Kidney epithelial cell (primary cell): Measurements from ENCODE around the gene MGAT3. TPM values are rescaled to one million over a fixed set of nuclear protein-coding genes. Genes with fewer than 3 reads are reported as not detected.

ENCODE experiments used
- DNase-seq: peaks from one replicate; pipeline ENCODE4 v3.0.0-alpha.2; 2010; ENCODE audit warnings: low read depth
- H3K27me3 ChIP-seq: 2 replicates; pipeline ENCODE4 v1.6.0; 2011; ENCODE audit warnings: low read length; ENCODE audit not compliant: control insufficient read depth, insufficient read depth
- H3K36me3 ChIP-seq: 2 replicates; pipeline ENCODE4 v1.5.1; 2011; ENCODE audit warnings: low read length; ENCODE audit not compliant: control insufficient read depth, insufficient read depth
- H3K4me3 ChIP-seq: 2 replicates; pipeline ENCODE4 v1.5.1; 2011; ENCODE audit warnings: low read depth, mild to moderate bottlenecking, control low read depth, low read length
- total RNA-seq: library from RNA; depleted of rRNA; stranded (reverse); fragments of >200 nt; gene quantifications from 2 replicates; pipeline ENCODE4 v1.2.3, GENCODE V29; 2015
- TF ChIP-seq, protein P1 (sequence below): IDR thresholded peaks from 2 replicates; pipeline ENCODE4 v1.5.1; 2011; ENCODE audit warnings: mild to moderate bottlenecking, moderate library complexity, low read length, control low read depth, inconsistent platforms; ENCODE audit not compliant: insufficient read depth, poor library complexity, severe bottlenecking

Gene MGAT3
- total RNA-seq, 1 donor from 2014 or later = 4.1 TPM

DNA sequence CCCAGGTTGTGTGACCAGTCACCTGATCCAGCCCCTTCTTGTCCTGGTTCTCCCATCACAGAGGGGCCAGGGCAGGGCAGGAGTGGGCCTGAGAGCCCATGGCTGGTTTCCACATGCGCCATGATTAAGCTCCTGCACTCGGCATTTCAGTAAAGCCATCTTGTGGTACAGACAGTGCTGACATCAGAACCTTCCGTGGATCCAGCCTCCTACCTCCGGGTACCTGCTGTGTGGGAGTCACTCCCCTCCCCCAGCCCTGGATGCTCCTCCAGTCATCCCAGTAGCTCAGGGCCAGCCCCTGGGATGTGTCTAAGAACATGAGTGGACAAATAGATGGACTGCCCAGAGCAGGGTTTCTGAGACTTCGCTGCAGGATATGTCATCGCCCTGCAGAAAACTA is 22.1 kb upstream of the MGAT3 start:
- no peak for DNase-seq
- Histone ChIP-seq H3K4me3 (no peak overlapping the region), H3K36me3 (peaks cover 1% of the 10 kb centered on the region), H3K27me3 (no peaks in the 10 kb centered on the region)
- TF ChIP-seq, protein P1, sequence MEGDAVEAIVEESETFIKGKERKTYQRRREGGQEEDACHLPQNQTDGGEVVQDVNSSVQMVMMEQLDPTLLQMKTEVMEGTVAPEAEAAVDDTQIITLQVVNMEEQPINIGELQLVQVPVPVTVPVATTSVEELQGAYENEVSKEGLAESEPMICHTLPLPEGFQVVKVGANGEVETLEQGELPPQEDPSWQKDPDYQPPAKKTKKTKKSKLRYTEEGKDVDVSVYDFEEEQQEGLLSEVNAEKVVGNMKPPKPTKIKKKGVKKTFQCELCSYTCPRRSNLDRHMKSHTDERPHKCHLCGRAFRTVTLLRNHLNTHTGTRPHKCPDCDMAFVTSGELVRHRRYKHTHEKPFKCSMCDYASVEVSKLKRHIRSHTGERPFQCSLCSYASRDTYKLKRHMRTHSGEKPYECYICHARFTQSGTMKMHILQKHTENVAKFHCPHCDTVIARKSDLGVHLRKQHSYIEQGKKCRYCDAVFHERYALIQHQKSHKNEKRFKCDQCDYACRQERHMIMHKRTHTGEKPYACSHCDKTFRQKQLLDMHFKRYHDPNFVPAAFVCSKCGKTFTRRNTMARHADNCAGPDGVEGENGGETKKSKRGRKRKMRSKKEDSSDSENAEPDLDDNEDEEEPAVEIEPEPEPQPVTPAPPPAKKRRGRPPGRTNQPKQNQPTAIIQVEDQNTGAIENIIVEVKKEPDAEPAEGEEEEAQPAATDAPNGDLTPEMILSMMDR = no peak

DNA sequence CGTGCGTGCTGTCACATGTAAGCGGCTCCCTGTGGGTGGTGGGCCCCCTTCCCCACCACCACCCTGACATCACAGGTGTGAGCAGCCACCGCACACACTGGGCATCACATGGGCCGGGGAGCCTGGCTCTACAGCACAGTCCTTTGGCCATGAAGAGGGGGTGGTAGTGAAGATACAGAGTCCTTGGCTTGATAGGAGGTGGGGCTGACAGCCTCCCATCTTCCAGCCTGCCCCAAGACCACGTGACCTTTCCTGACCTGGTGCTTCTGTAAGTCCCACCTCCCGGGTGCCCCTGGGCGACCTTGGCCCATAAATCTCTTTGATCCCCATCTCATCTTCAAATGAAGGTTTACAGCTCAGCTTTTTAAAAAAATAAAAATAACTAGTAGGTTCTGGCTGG is 21.2 kb upstream of the MGAT3 start:
- no peak overlapping the region for H3K4me3 ChIP-seq
- DNase-seq = no peak
- peaks cover 1% of the 10 kb centered on the region for H3K36me3 ChIP-seq
- H3K27me3 ChIP-seq = no peaks in the 10 kb centered on the region
- TF ChIP-seq, protein P1 = no peak

DNA sequence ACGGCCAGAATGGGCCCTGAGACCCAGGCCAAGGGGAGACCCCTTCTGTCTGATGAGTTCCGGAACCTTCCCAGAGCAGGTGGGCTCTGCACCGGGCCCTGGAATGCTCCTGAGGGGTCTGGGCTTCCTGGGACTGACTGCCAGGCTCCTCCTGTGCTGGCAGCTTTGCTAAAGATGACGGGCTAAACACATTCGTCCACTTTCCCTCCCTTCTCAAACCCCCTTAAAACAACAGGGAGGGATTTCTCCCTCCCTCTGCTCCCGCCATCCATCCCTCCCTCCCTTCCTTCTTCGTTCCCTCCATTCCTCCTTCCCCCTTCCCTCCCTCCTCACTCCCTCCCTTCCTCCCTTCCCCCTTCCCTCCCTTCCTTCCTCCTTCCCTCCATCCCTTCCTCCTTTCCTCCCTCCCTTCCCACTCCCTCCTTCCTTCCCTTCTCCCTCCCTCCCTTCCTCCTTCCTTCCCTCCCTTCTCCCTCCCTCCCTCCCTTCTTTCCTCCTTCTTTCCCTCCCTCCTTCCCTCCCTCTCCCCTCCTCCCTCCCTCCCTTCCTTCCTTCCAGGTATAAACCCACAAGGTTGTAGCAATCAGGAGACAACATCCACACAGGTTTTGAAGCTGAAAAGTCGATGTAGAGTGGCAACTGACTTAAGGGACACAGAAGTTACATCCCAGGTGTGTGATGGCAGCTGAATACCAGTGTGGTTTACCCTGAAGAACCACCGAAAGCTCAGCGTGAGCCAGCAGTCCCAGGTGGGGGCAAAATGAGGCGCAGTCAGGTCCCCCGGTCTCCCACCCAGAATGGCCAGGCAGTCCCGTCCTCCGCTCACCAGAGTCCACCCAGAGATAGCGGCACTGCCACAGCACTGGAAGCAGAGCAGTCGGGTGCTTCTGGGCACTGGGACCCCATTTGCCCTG is 18.8 kb upstream of the MGAT3 start:
- no peak overlapping the region for H3K4me3 ChIP-seq
- TF ChIP-seq, protein P1 = no peak
- no peak for DNase-seq
- no peaks in the 10 kb centered on the region for H3K36me3 ChIP-seq
- no peaks in the 10 kb centered on the region for H3K27me3 ChIP-seq

DNA sequence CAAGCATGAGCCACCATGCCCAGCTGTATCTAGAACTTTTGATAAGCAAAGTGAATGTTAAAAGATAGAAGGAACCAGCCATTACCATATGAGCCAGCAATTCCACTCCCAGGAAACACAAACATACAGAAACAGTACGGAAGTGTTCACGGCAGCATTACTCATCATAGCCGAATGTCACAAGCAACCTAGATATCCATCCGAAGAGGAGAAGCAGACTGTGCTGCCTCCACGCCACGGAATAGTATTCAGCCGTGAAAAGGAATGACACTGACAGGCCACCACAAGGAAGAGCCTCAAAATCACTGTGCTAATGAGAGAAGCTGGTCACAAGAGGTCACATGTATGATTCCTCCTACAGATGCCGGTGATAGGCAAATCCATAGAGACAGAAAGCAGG is 17.6 kb upstream of the MGAT3 start:
- Histone ChIP-seq H3K36me3 (no peaks in the 10 kb centered on the region), H3K27me3 (no peaks in the 10 kb centered on the region), H3K4me3 (no peak overlapping the region)
- TF ChIP-seq, protein P1 = no peak
- DNase-seq = no peak

DNA sequence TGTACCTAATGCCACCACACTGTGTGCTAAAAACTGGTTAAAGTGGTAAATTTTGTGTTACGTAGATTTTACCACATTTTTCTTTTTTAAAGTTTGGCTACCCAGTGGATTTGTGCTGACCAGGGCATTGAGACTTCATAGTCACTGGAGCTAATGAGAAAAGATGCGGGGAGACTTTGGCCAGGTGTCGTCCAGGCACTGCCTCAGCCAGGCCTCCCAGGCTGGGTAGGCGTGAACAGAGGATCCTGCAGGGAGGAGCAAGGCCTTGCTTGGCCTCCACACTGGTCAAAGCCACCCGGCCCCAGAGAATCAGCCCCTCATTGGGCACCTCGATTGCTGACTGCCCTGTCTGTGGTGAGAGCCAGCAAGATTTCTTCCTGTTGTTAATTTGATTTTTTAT is 13.4 kb upstream of the MGAT3 start:
- Histone ChIP-seq H3K4me3 (no peak overlapping the region), H3K36me3 (no peaks in the 10 kb centered on the region), H3K27me3 (no peaks in the 10 kb centered on the region)
- TF ChIP-seq, protein P1 = no peak
- DNase-seq = no peak

DNA sequence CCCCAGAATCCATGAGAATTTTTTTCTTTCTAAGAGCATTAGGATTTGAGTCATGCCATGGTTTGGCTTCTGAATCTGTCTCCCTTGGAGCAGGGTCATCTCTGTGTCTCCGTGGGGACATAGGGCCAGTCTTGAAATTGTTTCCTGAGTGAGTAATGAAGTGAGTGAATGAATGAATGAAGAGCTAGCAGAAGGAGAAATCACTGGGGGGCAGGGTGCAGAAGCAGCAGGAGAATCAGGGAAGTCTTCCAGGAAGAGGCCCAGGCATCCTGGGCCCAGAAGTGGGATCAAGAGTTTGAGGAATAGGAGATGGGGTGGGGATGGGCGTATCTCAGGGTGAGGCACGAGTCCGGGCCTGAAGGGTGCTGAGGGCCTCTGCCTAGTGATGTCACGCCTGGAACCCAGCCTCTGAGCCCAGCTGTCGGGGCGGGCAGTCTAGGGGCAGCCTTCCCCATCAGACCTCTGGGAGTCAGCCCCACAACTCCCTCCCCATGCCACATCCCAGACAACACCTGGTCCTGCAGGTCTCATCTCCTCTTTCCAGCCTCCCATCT is 12.5 kb upstream of the MGAT3 start:
- no peaks in the 10 kb centered on the region for H3K27me3 ChIP-seq
- H3K36me3 ChIP-seq = no peaks in the 10 kb centered on the region
- DNase-seq = no peak
- TF ChIP-seq, protein P1 = no peak
- no peak overlapping the region for H3K4me3 ChIP-seq
